GM19099 (cell line): ENCODE measurements around the gene ICAM4.

Experiments
- POLR2A ChIP-seq: IDR thresholded peaks from 3 replicates; pipeline ENCODE4 v1.6.1; 2011; ENCODE audit warnings: low read depth; ENCODE audit not compliant: insufficient read length; ENCODE audit errors: extremely low read depth

The ICAM4 gene

GRCh38 chr19:10282043-10282442 is 4.7 kb upstream of the ICAM4 start:
- peak; percentile 18 for TF ChIP-seq POLR2A

DNA sequence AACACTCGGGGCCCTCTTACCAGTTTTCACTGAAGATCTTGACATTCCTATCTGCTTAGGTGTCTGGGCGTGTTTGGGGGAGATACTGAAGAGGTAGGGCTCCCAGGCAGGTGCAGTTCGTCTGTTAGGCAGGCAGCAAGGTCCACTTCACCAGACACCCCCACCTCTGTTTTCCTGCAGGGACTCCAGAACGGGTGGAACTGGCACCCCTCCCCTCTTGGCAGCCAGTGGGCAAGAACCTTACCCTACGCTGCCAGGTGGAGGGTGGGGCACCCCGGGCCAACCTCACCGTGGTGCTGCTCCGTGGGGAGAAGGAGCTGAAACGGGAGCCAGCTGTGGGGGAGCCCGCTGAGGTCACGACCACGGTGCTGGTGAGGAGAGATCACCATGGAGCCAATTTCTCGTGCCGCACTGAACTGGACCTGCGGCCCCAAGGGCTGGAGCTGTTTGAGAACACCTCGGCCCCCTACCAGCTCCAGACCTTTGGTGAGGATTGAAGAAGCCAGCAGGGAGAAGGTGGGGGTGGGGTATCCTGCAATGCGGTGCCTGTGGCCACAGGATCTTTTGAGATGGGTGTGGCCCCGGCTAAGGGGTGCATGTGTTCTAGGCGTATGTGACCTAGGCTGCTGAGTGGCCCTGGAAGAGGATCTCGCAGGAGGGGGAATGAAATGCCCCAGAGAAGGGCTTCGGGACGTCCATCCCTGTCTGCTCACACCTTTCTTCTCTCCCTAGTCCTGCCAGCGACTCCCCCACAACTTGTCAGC is 3.3 kb upstream of the ICAM4 start:
- TF ChIP-seq POLR2A = no peak

DNA sequence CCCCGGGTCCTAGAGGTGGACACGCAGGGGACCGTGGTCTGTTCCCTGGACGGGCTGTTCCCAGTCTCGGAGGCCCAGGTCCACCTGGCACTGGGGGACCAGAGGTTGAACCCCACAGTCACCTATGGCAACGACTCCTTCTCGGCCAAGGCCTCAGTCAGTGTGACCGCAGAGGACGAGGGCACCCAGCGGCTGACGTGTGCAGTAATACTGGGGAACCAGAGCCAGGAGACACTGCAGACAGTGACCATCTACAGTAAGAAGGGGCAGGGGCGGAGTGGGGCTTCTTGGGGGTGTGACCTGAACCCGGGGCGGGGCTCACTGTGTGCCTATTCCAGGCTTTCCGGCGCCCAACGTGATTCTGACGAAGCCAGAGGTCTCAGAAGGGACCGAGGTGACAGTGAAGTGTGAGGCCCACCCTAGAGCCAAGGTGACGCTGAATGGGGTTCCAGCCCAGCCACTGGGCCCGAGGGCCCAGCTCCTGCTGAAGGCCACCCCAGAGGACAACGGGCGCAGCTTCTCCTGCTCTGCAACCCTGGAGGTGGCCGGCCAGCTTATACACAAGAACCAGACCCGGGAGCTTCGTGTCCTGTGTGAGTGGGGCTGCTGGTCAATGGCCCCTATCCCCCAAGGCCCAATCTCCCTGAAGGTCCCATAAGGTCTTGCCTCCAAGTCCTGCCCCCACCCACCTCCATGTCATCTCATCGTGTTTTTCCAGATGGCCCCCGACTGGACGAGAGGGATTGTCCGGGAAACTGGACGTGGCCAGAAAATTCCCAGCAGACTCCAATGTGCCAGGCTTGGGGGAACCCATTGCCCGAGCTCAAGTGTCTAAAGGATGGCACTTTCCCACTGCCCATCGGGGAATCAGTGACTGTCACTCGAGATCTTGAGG is 2.4 kb upstream of the ICAM4 start:
- TF ChIP-seq POLR2A = peak; percentile 34

DNA sequence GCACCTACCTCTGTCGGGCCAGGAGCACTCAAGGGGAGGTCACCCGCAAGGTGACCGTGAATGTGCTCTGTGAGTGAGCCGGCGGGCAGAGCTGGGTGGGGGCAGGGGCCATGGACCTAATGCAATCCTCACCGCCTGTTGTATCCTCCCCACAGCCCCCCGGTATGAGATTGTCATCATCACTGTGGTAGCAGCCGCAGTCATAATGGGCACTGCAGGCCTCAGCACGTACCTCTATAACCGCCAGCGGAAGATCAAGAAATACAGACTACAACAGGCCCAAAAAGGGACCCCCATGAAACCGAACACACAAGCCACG is 1.8 kb upstream of the ICAM4 start:
- TF ChIP-seq POLR2A = no peak

DNA sequence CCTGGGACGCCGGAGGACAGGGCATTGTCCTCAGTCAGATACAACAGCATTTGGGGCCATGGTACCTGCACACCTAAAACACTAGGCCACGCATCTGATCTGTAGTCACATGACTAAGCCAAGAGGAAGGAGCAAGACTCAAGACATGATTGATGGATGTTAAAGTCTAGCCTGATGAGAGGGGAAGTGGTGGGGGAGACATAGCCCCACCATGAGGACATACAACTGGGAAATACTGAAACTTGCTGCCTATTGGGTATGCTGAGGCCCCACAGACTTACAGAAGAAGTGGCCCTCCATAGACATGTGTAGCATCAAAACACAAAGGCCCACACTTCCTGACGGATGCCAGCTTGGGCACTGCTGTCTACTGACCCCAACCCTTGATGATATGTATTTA is 1.4 kb upstream of the ICAM4 start:
- no peak for TF ChIP-seq POLR2A

DNA sequence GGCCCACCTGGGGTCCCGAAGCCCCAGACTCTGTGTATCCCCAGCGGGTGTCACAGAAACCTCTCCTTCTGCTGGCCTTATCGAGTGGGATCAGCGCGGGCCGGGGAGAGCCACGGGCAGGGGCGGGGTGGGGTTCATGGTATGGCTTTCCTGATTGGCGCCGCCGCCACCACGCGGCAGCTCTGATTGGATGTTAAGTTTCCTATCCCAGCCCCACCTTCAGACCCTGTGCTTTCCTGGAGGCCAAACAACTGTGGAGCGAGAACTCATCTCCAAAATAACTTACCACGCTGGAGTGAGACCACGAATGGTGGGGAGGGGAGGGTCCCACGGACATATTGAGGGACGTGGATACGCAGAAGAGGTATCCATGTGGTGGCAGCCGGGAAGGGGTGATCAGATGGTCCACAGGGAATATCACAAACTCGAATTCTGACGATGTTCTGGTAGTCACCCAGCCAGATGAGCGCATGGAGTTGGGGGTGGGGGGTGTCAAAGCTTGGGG is 2.0 kb downstream of the ICAM4 start:
- no peak for TF ChIP-seq POLR2A

GRCh38 chr19:10289167-10289835 is 2.5 kb downstream of the ICAM4 start:
- peak; percentile 47 for TF ChIP-seq POLR2A

- TF ChIP-seq POLR2A = no peak
Observed at GRCh38 chr19:10289836-10290356, 3.1 kb downstream of the ICAM4 start, which contains the start of gene ICAM5. TSS of gene ICAM5 (plus strand) at chr19:10289952. CDS start at chr19:10290044, 92 bp downstream.

DNA sequence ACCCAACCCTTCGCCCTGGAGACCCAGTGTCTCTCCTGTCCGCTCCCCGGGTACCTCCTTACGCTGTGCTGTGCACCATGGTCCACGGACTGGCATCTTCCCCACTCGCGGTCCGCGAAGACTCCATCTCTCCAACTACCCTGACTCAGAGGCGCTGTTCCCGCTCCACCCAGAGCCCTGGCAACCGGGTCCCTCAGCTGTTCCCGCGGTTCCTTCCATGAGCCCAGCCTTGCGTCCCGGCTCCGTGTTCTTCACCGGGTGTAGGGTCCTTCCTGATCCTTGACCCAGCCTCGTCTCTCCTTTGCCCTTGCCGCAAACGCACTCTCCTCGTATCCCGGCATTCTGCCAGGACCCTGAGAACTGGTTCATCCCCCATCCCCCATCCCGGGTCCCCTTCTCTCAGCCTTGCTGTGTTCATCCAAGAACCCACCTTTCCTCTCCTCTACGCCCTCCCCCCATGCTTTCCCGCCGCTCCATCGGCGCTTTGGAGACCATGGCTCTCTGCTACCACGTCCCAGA is 3.7 kb downstream of the ICAM4 start:
- no peak for TF ChIP-seq POLR2A

GRCh38 chr19:10290876-10291553 is 4.3 kb downstream of the ICAM4 start:
- TF ChIP-seq POLR2A = no peak

DNA sequence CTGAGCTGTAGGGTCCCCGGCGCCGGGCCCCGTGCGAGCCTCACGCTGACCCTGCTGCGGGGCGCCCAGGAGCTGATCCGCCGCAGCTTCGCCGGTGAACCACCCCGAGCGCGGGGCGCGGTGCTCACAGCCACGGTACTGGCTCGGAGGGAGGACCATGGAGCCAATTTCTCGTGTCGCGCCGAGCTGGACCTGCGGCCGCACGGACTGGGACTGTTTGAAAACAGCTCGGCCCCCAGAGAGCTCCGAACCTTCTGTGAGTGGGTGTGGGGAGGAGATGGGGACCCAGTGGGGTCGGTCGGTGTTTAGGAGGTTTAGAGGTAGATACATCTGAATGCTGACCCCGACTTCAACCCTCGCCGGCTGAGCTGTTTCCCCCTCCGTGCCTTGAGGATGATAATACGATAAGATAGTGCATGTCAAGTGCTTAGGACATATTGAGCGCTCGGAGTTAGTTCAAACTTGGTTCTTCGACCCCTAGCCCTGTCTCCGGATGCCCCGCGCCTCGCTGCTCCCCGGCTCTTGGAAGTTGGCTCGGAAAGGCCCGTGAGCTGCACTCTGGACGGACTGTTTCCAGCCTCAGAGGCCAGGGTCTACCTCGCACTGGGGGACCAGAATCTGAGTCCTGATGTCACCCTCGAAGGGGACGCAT is 4.9 kb downstream of the ICAM4 start:
- TF ChIP-seq POLR2A = no peak

- no peak for TF ChIP-seq POLR2A
Observed at GRCh38 chr19:10292206-10292788, 5.5 kb downstream of the ICAM4 start.
